HG02840 (cell line): Measurements from ENCODE around the gene NPHP4.
"Not testable (repeated sequence)": the region's sequence is repeated elsewhere in the genome, so short reads cannot be mapped to it uniquely, and the experiment has no call there.

ENCODE experiments used
- ATAC-seq: cut with Tn5 transposase; IDR thresholded peaks from one replicate; pipeline ENCODE4 v1.9.1; 2021; ENCODE audit warnings: mild to moderate bottlenecking, moderate library complexity, moderate number of reproducible peaks; ENCODE audit not compliant: unreplicated experiment, low FRiP score

The NPHP4 gene

DNA sequence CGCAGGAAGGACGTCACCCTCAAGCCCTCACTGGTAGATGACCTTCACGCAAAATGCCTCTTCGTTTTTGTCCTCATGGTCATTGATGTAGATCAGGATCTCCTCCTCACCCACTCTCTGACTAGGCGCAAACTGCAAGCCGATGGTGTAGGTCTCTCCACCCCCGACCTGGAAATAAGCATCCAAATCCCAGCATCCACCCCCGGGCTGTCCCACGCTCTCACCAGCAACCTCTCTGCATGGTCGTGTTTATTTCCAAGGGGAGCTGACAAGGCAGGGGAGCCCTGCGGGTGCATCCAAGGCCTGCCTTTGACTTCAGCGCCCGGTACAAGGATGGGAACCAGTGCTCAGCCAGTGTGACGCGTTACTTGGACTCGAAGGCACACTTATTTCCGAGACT is 129.0 kb downstream of the NPHP4 start:
- no peak for ATAC-seq

DNA sequence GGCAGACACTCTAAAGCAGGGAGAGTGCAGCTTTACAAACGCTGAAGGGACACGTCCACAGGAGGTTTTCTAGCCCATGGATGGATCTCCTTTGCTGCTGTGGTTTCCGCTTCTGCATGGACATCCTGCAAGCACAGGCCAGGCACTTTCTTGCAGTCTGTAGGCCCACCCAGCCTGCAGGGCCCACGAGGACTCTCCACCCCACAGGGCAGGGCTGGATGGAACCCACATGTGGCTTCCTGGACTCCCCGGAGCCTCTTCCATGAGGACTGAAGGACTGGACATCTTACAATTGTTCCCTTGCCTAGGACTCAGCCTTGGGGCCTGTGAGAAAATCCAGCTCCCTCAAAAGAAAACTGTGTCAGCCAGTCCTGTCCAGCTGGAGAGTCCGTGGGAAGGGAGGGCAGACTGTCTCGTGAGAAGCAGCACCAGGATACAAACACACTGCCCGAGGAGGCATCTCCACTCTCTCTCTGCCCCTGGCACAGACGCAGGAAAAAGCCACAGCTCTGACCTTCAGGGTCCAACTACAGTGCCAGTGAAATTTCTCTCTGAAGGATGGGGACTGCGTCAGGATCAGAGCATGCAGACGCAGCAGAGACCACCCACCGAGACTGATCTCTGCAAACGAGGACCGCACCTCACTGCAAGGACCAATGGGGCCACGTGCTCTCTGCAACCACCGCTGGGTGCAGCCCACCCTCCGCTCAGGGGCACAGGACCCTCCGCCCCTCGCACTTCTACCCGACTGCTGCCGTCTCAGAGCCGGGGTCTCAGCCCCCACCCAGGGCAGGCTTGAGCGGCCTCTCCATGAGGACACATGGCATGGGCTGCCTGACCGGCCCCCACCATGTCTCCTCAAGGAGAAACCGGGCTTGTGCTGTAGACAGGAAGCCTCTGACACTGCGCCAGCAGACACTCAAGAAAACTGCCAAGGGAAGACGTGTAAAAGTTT is 130.1 kb downstream of the NPHP4 start:
- ATAC-seq = no peak

DNA sequence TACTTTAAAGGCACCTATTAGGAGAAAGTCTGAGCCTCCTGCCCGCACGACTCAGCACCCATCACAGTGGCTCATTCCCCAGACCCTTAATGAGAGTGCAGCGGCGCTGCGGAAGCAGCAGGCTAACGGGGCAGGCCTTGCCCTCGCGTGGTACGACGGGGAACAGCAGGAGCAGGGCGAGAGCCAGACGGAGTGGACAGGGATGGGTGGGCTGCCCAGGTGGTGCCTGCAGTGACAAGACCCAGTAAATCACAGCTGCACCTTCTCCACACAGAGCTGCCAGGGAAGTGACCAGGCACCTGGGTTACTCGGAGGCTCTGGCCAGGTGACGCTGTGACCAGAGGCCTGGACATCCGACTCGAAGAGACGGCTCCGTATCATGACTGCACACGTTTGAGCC is 131.9 kb downstream of the NPHP4 start:
- no peak for ATAC-seq

DNA sequence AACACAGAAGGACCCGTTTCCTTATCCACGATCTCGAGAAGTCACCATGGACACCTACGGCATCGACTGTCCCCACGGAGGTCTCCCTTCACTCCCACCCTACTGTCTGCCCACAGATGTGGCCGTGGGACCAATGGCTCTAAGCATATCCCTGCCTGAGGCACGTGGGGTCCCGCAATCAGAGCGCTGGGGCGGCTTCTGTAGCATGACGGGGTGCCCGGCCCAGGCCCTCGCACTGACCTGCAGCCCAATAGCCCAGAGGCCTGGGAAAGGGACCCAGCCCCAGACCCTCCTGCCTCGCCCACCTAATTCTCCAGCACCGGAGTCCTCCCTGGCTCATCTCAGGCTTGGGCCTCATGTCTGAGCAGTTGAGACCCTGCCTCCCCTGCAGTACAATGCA is 132.5 kb downstream of the NPHP4 start:
- ATAC-seq = no peak

DNA sequence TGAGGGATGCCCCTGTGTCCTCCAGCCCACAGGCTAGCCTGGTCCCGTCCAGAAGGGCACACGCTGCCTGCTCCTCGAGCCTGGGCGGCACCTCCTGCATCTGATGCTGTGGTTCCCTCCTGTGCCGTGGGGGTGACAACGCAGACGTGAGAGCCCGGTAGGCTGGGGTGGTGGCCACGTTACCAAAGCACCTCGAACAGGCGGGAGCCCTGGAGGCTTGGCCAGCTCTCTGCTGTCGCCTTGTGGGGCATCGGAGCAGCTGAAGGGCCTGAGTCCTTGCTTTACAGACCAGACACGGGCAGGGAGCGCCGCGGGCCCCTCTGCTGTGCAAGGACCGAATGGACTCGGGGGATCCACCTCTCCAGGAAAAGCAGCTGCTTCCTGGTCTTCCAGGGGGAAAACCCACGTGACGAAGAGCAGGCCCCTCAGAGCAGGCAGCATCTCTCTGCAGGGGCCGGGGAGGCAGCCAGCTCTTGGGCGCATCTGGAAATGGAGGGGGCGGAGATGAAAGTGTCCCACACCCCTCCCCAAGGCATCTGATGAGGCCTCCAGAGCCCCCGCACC is 133.3 kb downstream of the NPHP4 start:
- ATAC-seq = no peak

DNA sequence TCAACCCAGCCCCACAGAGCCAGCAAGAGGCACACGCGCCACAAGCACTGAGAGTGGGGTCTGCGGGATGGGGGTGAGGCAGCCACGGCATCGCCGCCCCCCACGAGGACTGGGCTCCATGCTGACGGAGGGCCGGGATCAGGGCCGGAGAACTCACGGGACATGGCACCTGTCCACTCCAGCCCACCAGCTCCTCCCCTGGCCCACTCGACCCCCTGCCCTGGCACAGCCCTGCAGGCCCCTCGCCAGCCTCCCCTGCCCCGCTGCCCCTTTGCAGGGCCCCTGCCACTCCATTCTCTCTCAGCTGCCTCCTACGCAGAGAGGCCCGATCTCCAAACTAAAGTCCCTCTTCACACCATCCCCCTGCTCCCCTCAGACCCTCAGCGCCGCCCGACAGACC is 134.0 kb downstream of the NPHP4 start:
- ATAC-seq = no peak

DNA sequence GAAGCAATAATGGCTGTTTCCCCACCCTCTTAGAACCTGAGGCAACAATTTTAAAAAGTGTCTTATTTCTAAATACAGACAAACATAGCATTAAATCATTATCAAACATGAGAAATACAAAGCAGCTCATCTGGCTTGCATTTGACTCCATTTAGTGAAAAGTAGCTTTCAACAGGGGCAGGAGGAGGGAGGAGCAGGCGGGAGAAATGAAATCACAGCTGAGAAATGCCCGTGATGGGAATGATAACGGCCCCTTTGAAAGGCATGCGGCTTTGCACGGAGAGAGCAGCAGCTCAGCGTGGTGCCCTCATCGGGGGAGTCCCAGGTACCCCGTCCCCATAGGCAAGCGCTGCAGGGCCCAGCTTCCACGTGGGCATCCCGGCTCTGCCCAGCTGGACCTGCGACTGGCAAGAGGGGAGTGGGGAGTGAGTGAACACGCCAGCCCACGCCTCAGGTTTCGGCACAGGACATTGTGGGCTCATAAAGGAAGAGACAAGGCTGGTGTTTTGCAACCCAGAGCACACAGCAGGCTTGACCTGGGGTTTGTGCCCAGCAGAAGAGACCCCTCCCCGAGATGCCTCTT is 134.6 kb downstream of the NPHP4 start:
- ATAC-seq = no peak

DNA sequence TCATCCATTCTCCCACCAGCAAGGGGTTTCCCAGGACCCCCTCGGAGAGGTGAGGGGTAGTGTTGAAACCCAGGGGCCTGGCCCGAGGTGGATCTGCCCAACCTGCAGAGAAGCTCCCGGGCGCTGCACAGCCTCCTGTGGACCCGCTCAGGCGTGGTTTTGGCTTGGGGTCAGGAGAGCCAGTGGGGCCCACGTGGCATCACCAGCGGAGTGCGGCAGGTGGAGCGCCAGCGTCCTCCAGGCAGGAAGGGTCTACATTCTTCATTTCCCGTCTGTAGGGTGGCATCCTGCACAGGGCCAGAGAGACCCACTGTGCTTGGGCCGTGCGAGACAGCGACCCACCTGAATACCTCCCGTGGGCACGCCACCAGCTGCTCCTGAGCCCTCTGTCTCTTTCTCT is 135.2 kb downstream of the NPHP4 start:
- ATAC-seq = no peak

DNA sequence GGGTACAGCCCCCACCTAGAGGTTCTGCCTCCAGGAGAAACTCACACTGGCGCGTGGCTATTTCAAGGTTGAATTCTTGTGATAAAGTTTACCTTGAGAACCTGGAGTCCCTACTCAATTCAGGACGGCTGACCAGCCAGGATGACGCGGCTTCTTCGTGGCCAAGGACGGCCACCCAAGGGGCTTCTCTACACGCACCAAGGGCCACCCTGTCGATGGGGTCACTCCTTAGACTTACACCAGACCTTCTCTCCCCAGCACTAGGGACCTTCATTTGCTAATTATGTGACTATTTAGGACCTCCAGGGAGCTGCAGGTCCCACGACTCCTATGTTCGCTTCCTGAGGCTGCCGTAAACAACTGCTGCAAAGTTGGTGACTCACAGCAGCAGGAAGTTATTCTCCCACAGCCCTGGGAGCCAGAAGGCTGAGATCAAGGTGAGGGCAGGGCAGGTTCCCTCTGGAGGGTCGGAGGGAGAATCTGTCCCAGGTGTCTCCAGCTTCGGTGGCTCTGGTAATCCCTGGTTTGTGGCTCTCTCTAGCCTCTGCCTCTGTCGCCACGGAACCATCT is 135.9 kb downstream of the NPHP4 start:
- ATAC-seq = no peak

DNA sequence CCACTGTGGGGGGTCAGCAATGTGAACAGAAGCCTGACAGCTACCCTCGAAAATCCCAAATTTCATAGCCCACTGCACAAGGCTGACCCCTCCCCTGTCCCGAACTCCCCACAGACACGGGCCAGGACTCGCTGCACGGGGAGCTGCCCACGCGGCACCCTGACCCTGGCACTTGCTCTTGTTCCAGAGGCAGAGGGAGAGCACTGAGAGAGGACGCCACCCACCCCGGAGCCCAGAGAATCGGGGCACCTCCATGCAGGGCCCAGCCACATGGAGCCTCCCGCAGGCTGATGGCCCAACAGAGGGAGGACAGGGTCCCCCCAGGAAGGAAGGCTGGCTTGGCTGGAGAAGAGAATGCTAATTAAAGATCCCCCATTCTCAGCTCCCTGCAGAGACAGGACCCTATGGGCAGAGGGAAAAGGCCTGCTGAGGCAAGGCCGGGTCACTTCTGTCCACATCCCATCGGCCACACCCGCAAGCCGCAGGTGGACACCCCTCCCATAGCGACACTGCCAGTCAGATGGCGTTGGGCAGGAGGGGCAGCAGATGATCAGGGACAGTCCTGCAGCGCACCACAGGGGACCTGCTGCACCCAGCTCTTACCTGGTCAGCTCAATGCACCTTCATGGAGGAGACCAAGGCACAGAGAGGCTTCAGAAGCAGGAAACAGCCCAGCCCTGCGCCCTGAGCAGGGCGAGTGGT is 136.9 kb downstream of the NPHP4 start:
- no peak for ATAC-seq

DNA sequence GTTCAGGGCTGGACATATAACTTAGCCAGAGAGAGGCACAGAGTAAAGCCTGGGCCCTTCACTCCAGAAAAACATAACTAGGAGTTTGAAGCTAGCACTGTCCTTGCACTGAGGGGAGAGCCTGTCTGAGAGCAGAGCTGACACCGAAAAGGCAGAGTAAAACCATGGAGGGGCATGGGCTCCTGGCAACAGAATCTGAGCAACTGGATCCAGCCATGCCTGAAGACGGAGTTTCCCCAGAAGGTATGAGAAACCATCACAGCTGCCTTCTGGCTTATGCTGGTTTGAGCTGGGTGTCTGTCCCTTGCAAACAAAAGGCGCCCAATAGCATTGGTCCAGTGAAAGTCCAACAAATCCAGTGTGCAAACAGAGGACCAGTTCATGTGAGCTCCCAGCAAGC is 137.5 kb downstream of the NPHP4 start:
- ATAC-seq = no peak

DNA sequence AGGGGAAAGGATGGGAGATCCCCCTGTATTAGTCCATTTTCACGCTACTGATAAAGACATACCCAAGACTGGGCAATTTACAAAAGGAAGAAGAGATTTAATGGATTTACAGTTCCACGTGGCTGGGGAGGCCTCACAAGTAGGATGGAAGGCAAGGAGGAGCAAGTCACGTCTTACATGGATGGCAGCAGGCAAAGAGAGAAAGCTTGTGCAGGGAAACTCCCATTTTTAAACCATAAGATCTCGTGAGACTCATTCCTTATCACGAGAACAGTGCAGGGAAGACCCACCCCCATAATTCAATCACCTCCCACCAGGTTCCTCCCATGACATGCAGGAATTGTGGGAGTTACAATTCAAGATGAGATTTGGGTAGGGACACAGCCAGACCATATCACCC is 138.4 kb downstream of the NPHP4 start:
- not testable (repeated sequence) for ATAC-seq

DNA sequence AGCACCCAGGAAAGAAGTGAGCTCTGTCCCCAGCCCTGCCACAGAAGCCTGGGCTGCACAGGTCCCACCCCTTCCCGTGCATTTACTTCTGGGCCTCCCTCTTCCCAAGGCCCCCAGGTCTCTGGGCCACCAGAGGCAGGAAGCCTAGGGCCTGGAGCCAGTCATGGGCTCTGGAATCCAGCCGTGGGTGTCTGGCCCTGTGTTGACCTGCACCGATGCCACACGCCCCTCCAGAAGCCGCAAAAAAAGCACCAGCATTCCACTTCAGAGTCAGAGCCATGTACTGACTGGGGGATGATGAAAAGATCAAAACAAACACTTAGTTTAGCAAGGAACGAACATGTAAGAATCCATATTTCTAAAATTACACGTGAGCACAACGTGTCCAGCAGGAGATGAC is 141.7 kb downstream of the NPHP4 start:
- no peak for ATAC-seq

DNA sequence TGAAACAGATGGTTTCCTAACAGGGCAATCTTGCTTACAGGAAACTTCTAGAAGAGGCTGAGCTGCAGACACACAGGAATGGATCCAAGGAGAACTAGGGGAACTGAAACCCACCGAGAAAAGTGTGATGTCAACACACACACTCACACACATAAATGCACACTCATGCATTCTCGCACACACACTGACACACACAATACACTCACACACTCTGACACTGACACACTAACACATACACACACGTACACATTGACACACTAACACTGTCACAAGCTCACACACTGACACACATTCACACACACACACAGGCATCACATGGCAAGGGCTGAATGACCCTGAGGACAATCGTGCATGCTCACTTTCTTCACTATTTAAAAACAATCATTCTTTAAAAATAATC is 142.7 kb downstream of the NPHP4 start:
- ATAC-seq = no peak

DNA sequence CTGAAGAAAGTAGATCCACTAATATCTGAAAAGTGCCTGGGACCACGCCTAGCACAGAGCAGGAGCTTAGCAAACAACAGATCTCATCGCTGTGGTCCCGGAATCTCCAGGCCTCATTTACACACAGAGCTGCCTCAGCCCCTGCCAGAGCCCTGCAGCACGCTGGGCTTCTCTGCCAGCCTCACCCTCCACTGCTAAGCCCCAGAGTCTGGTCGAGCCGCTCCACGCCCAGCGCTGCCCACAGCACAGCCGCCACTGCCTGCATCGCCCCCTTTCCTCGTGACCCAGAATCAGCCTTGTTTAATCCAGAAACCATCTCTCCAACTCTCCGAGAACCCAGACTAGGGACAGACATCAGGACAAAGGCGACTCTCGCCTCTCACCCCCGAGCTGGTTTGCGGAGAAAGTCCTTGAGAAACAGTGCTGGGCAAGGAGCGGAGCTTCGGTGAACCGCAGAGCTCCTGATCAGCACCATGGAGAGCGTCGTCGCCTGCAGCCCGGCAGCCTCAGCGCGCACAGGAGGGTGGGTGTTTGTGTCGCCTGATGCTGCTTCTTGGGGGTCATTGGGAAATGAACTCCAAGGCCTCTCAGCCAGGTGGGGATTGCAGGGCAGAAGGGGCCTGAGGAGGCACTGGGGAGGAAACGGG is 145.1 kb downstream of the NPHP4 start:
- ATAC-seq = no peak

DNA sequence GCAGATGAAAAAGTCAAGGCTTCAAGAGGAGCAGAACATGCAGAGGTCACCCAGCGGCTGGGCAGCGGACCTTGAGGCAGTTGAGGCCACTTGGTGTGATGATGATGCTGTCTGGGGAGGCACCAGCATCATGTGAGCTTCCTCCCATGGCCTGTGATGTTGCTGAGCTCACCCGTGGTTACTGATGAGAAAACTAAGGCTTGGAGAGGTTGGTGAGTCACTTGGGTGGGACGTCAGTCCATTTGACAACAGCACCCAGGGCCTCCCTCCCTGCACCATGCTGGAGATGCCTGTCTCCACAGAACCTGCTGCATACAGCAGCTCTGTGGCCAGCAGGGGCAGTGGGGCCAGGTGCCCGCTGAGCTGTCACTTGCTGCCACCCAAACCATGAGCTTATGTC is 146.8 kb downstream of the NPHP4 start:
- ATAC-seq = no peak

DNA sequence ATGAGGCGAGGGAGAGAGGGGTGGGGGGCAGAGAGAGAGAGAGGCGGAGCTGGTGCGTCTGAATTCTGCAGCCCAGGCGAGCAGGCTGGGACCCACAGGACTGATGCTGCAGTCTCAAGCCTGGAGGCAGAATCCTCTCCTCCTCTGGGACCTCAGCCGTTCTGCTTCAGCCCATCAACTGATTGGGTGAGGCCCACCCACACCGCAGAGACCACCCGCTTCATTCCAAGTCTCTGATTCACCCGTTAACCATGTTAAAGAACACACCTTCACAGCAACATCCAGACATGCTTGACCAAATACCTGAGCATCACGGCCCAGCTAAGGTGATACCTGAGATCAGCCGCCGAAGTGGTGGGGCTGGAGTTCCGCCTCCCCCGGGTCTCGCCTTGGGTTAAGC is 147.8 kb downstream of the NPHP4 start:
- ATAC-seq = no peak

DNA sequence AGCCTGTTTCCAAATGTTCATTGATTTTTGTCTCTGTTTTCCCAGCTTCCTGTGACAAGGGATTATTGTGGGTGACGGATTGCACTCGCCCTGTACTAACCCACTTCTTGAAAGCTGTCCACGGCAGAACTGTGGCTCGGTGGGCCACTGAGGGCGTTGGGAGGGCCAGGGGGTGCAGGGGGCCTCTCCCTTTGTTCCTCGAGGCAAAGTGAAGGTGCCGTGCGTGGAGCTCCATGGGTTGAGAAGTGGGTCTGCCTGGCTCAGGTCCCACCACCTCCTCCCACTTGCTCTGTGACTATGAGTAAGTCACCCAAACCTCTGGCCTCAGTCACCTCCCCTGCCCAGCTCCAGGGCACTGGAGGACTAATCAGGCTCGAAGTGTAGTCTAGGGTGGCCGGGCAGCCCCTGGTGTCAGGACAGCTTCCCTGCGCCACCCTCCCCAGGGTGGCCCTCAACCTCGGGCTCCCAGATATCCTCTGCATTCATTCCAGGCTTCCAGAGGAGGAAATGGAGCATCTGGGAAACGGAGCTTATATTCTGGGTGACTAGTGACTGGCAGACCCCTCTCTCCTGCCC is 148.6 kb downstream of the NPHP4 start:
- no peak for ATAC-seq

DNA sequence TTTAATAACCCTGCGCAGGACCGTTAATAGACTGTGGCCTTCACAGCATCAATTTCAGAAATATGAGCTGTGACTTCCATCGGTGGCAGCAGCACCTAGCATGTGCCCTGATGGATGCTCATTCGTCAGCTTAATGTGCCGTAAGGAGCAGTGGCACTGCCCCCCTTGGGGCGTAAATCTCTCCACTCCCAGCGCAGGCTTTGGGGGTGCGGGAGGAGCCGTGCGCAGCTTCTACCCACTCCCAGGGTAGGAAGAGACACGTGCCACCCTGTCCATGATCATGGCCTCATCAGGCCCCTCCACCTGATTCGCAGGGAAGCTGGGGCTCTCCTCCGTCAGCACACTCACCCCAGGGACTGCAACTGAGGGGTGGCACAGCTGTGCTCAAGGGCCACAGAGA is 149.5 kb downstream of the NPHP4 start:
- no peak for ATAC-seq

DNA sequence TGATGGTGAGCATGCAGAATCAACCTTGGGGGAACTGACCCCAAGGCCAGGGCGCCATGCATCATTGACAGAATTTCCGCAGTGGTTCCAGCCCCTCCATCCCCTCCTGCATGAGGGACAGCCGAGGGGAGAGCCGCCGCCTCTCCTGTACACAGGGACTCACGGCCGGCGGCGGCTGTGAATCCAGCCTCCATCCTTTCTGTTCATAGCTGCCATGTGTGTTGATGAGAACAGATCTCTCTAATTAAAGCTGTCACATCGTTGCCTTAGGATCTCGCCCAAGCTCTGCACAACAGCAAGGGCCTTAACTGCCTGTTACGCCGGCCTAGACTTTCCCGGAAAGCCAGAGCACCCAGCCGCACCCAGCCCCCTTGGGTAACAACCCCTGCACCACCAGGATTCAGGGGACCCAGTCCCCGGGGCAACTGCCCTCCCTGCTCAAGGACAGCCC is 151.6 kb downstream of the NPHP4 start:
- ATAC-seq = no peak
